H1 (cell line): ENCODE results near the gene TFAP2A. TPM values are rescaled to one million over a fixed set of nuclear protein-coding genes. Genes with fewer than 3 reads are reported as not detected.
A peak's percentile ranks its signal among the peaks of the same experiment; 100 is the strongest.

Experiments
- BCL11A ChIP-seq, 2 experiments: IDR thresholded peaks; one replicate each; pipeline ENCODE4 v1.6.1; 2011; ENCODE audit warnings: low read depth in 2 of 2, low read length in 2 of 2, mild to moderate bottlenecking in 2 of 2
- BRCA1 ChIP-seq: IDR thresholded peaks from 2 replicates; pipeline ENCODE4 v1.6.1; 2012; ENCODE audit warnings: low read depth, low read length, improper control_type of control experiment
- CBX5 ChIP-seq: fragments of 300-800, 300-1000 bp; sonication (generic); IDR thresholded peaks from 2 replicates; pipeline ENCODE4 v1.7.1; 2016; ENCODE audit warnings: antibody characterized with exemption, low read length, low read depth
- EGR1 ChIP-seq: IDR thresholded peaks from 2 replicates; pipeline ENCODE4 v1.6.1; 2011; ENCODE audit warnings: low read depth, low read length, borderline replicate concordance
- JUND ChIP-seq: IDR thresholded peaks from 2 replicates; pipeline ENCODE4 v1.6.1; 2011; ENCODE audit warnings: mild to moderate bottlenecking, improper control_type of control experiment, low read length
- KDM5A ChIP-seq: fragments of 200-600 bp; IDR thresholded peaks from 2 replicates; pipeline ENCODE4 v1.7.1; 2012; ENCODE audit warnings: mild to moderate bottlenecking, low read length, inconsistent platforms, mixed read lengths
- NRF1 ChIP-seq: IDR thresholded peaks from 2 replicates; pipeline ENCODE4 v1.6.1; 2011; ENCODE audit warnings: mild to moderate bottlenecking, low read depth, low read length, improper control_type of control experiment
- POLR2AphosphoS5 ChIP-seq: IDR thresholded peaks from 2 replicates; pipeline ENCODE4 v1.6.1; 2011; ENCODE audit warnings: low read depth, low read length
- POU5F1 ChIP-seq: IDR thresholded peaks from 2 replicates; pipeline ENCODE4 v1.6.1; 2011; ENCODE audit warnings: low read depth, mild to moderate bottlenecking, low read length, moderate library complexity
- RNF2 ChIP-seq: fragments of 200-900, 300-1000 bp; sonication (generic); IDR thresholded peaks from 2 replicates; pipeline ENCODE4 v1.7.1; 2016; ENCODE audit warnings: borderline replicate concordance, low read depth, mild to moderate bottlenecking, antibody characterized with exemption, low read length; ENCODE audit not compliant: poor library complexity, severe bottlenecking; ENCODE audit errors: missing control alignments
- SP1 ChIP-seq: IDR thresholded peaks from 2 replicates; pipeline ENCODE4 v1.6.1; 2011; ENCODE audit warnings: low read depth, low read length
- SP4 ChIP-seq: IDR thresholded peaks from 2 replicates; pipeline ENCODE4 v1.6.1; 2012; ENCODE audit warnings: low read length, inconsistent platforms
- SUZ12 ChIP-seq: fragments of 200-600 bp; sonication (generic); IDR thresholded peaks from 2 replicates; pipeline ENCODE4 v1.6.1; 2012; ENCODE audit warnings: mild to moderate bottlenecking, inconsistent platforms, low read length, moderate library complexity, mixed read lengths
- polyA plus RNA-seq, 7 experiments: library from polyadenylated mRNA; depleted of rRNA in 3 of 7; stranded (reverse) in 5 of 7; unstranded in 2 of 7; fragments of >200 nt in 5 of 7; fragments of 200-250 nt in 2 of 7; gene quantifications; 1 replicate in 5 of 7; 2 replicates in 1 of 7; 4 replicates in 1 of 7; pipeline versions ENCODE4 v1.2.1 to v1.2.3, GENCODE V29; 2011 to 2013; ENCODE audit warnings: missing spikeins in 2 of 7, mixed read lengths in 2 of 7
- total RNA-seq: library from RNA; stranded (reverse); fragmentation: NEBNext Ultra II Directional; extraction: Animal tissue kit (Norgen Biotek cat#: 25700); gene quantifications from 2 replicates; pipeline ENCODE4 v1.2.1, GENCODE V29; 2021

TFAP2A gene
- total and polyA plus RNA-seq, 2 of the 8 experiments (the other 6 are each of a cell fraction or from before 2014, with no cell fraction given), result 0.23 TPM; not detected in 1

DNA sequence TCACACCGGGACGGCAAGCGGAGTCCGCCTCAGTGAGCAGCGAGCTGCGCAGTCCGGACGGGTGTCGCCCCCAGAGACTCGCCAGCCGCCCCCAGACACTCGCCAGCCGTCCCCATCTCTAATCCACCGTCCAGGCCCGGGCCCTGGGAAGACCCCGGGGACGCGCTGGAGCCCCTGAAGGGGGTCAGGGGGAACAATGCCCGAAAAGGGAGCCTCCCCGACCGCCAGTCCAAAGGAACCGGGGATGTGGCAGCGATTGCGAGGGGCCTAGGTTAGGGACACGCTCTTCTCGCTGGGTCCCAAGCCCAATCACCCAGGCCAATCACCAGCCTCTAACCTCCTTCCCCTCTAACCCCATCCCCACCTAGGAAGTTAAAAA, 33.1 kb downstream of the TFAP2A start (continued):
- TF ChIP-seq KDM5A (no peak), CBX5 (no peak), RNF2 (peak; percentile 9), BRCA1 (no peak), EGR1 (no peak), SP4 (no peak), SP1 (no peak), SUZ12 (peak; percentile 68; the same call in 1 of the 2 replicates), JUND (no peak), BCL11A (IDR thresholded peaks at IDR 0.05; ENCODE audit: low read depth in 2 of 2, low read length in 2 of 2) (no peak), POU5F1 (no peak), NRF1 (no peak), POLR2AphosphoS5 (no peak)
